ENCODE results near the gene KRT33A. TPM values are rescaled to one million over a fixed set of nuclear protein-coding genes. Genes with fewer than 3 reads are reported as not detected.
"Not testable (repeated sequence)": the region's sequence is repeated elsewhere in the genome, so short reads cannot be mapped to it uniquely, and the experiment has no call there.

Gene KRT33A
- total RNA-seq, 1 experiment from 2014 or later: not detected

DNA sequence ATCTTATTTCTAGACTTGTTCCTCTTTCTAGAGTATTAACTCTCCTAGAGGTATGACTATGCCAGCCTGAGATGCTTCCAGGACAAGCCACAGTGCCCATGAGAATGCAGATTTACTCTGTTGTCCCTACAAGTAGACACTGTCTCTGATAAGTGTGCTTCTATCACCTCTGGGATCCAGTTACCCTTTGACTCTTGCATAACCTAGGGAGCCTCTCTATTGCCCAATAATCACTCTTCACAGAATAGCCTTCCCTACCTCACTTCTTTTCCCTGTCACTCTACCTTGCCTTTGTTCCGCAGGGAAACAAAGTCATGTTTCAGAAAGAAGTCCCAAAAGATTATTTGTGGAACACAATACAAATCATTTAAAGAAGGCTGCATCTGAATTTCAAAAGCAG, 33.1 kb upstream of the KRT33A start:
- Mint-ChIP-seq H3K4me1 (ENCODE audit: low read depth, unreplicated experiment) (no peaks in the 10 kb centered on the region), H3K36me3 (ENCODE audit: insufficient read depth, unreplicated experiment) (no peaks in the 10 kb centered on the region), H3K27ac (ENCODE audit: unreplicated experiment) (no peak overlapping the region), H3K9me3 (ENCODE audit: low read depth, unreplicated experiment) (peaks cover 12% of the 10 kb centered on the region), H3K4me3 (ENCODE audit: low read depth, unreplicated experiment) (no peak overlapping the region), H3K27me3 (ENCODE audit: unreplicated experiment) (peaks cover 12% of the 10 kb centered on the region)
- CTCF ChIA-PET: no interaction called here
- intact Hi-C loops (cut with micrococcal nuclease; ENCODE audit: unreplicated experiment): no loop called here
- DNase-seq: no peak
- TF ChIP-seq, protein P1, sequence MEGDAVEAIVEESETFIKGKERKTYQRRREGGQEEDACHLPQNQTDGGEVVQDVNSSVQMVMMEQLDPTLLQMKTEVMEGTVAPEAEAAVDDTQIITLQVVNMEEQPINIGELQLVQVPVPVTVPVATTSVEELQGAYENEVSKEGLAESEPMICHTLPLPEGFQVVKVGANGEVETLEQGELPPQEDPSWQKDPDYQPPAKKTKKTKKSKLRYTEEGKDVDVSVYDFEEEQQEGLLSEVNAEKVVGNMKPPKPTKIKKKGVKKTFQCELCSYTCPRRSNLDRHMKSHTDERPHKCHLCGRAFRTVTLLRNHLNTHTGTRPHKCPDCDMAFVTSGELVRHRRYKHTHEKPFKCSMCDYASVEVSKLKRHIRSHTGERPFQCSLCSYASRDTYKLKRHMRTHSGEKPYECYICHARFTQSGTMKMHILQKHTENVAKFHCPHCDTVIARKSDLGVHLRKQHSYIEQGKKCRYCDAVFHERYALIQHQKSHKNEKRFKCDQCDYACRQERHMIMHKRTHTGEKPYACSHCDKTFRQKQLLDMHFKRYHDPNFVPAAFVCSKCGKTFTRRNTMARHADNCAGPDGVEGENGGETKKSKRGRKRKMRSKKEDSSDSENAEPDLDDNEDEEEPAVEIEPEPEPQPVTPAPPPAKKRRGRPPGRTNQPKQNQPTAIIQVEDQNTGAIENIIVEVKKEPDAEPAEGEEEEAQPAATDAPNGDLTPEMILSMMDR (IDR thresholded peaks at IDR 0.05; ENCODE audit: unreplicated experiment): no peak
- BruUV-seq (replicated peaks): no TSS peak

GRCh38 chr17:41382394-41382793, 31.8 kb upstream of the KRT33A start:
- Mint-ChIP-seq H3K9me3 (ENCODE audit: low read depth, unreplicated experiment) (peaks cover 13% of the 10 kb centered on the region), H3K27me3 (ENCODE audit: unreplicated experiment) (peaks cover 12% of the 10 kb centered on the region), H3K36me3 (ENCODE audit: insufficient read depth, unreplicated experiment) (no peaks in the 10 kb centered on the region), H3K4me1 (ENCODE audit: low read depth, unreplicated experiment) (no peaks in the 10 kb centered on the region), H3K27ac (ENCODE audit: unreplicated experiment) (no peak overlapping the region), H3K4me3 (ENCODE audit: low read depth, unreplicated experiment) (no peak overlapping the region)
- TF ChIP-seq, protein P1 (IDR thresholded peaks at IDR 0.05; ENCODE audit: unreplicated experiment): no peak
- CTCF ChIA-PET: no interaction called here
- no peak for DNase-seq
- intact Hi-C loops (cut with micrococcal nuclease; ENCODE audit: unreplicated experiment): no loop called here
- BruUV-seq (replicated peaks): no TSS peak

GRCh38 chr17:41381943-41382342, 31.3 kb upstream of the KRT33A start, which contains the start of gene KRT34:
TSS of gene KRT34 (minus strand) at chr17:41382306. CDS start at chr17:41382246, 60 bp downstream.
- intact Hi-C loops (cut with micrococcal nuclease; ENCODE audit: unreplicated experiment); BruUV-seq (replicated peaks); CTCF ChIA-PET; H3K4me3 Mint-ChIP-seq (ENCODE audit: low read depth, unreplicated experiment); H3K4me1 Mint-ChIP-seq (ENCODE audit: low read depth, unreplicated experiment); H3K36me3 Mint-ChIP-seq (ENCODE audit: insufficient read depth, unreplicated experiment); DNase-seq; H3K27ac Mint-ChIP-seq (ENCODE audit: unreplicated experiment): not testable (repeated sequence)
- H3K9me3 Mint-ChIP-seq (ENCODE audit: low read depth, unreplicated experiment): peaks cover 13% of the 10 kb centered on the region
- peaks cover 12% of the 10 kb centered on the region for H3K27me3 Mint-ChIP-seq (ENCODE audit: unreplicated experiment)

DNA sequence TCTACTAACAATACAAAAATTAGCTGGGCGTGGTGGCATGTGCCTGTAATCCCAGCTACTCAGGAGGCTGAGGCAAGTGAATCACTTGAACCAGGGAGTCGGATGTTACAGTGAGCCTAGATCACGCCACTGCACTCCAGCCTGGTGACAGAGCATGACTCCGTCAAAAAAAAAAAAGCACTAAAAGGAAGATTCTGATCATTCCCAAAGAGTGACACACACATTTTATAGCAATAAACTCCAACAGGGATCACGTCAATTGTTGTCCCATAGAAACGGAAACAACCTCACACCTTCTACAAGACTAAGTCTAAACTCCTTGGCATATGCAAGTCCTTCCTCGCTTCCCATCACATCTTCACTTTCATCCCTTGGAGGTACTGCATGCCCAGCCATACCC, 29.5 kb upstream of the KRT33A start:
- CTCF ChIA-PET; intact Hi-C loops (cut with micrococcal nuclease; ENCODE audit: unreplicated experiment); DNase-seq; BruUV-seq (replicated peaks); H3K36me3 Mint-ChIP-seq (ENCODE audit: insufficient read depth, unreplicated experiment); H3K4me1 Mint-ChIP-seq (ENCODE audit: low read depth, unreplicated experiment); H3K27ac Mint-ChIP-seq (ENCODE audit: unreplicated experiment); H3K4me3 Mint-ChIP-seq (ENCODE audit: low read depth, unreplicated experiment): not testable (repeated sequence)
- H3K27me3 Mint-ChIP-seq (ENCODE audit: unreplicated experiment): peaks cover 12% of the 10 kb centered on the region
- H3K9me3 Mint-ChIP-seq (ENCODE audit: low read depth, unreplicated experiment): peaks cover 10% of the 10 kb centered on the region

GRCh38 chr17:41377546-41377945, 26.9 kb upstream of the KRT33A start:
- TF ChIP-seq, protein P1 (IDR thresholded peaks at IDR 0.05; ENCODE audit: unreplicated experiment): no peak
- no TSS peak for BruUV-seq (replicated peaks)
- H3K36me3 Mint-ChIP-seq (ENCODE audit: insufficient read depth, unreplicated experiment): no peaks in the 10 kb centered on the region
- intact Hi-C loops (cut with micrococcal nuclease; ENCODE audit: unreplicated experiment): no loop called here
- peaks cover 16% of the 10 kb centered on the region for H3K9me3 Mint-ChIP-seq (ENCODE audit: low read depth, unreplicated experiment)
- DNase-seq: no peak
- no peak overlapping the region for H3K27ac Mint-ChIP-seq (ENCODE audit: unreplicated experiment)
- peaks cover 12% of the 10 kb centered on the region for H3K27me3 Mint-ChIP-seq (ENCODE audit: unreplicated experiment)
- no peaks in the 10 kb centered on the region for H3K4me1 Mint-ChIP-seq (ENCODE audit: low read depth, unreplicated experiment)
- no peak overlapping the region for H3K4me3 Mint-ChIP-seq (ENCODE audit: low read depth, unreplicated experiment)
- CTCF ChIA-PET: interaction anchor here (0.6 kb wide), 1 partner anchor 26 kb away, joined by 3 read pairs; no protein-coding TSS in a partner anchor

Measured in Calu3 (cell line).